Mucosa of descending colon (tissue), 3 donors: ENCODE data around the gene PLCG2. TPM values are rescaled to one million over a fixed set of nuclear protein-coding genes. Genes with fewer than 3 reads are reported as not detected.

Experiments used
- ATAC-seq: fragments of 200-7000 bp; cut with Tn5 transposase; one replicate; pipeline ENCODE4 v1.9.1; 2020; ENCODE audit warnings: mild to moderate bottlenecking, moderate library complexity
- DNase-seq, 3 donors: peaks; one replicate each; pipeline ENCODE4 v3.0.0-alpha.2; 2020
- H3K36me3 ChIP-seq: fragments of 200-600 bp; one replicate; pipeline ENCODE4 v1.8.0; 2021; ENCODE audit warnings: low read depth, mild to moderate bottlenecking
- H3K4me1 ChIP-seq: fragments of 200-600 bp; one replicate; pipeline ENCODE4 v1.8.0; 2021; ENCODE audit warnings: low read depth, mild to moderate bottlenecking
- H3K4me3 ChIP-seq: fragments of 200-600 bp; one replicate; pipeline ENCODE4 v1.8.0; 2021; ENCODE audit warnings: mild to moderate bottlenecking
- H3K9me3 ChIP-seq: fragments of 200-600 bp; one replicate; pipeline ENCODE4 v1.8.0; 2021; ENCODE audit warnings: mild to moderate bottlenecking
- intact Hi-C, 2 donors: fragments of 100-400 bp; cut with DNase I in 1 of 2; cut with micrococcal nuclease in 1 of 2; formaldehyde crosslinking; loops; one replicate each; pipeline versions ENCODE4 v1.11.0 to v1.11.1; 2022; cut with DNase I, micrococcal nuclease
- total RNA-seq, 3 donors: library from RNA; stranded (reverse); fragmentation: NEBNext Ultra II Directional in 2 of 3; extraction: Animal tissue kit (Norgen Biotek cat#: 25700) in 2 of 3; gene quantifications; one replicate each; pipeline versions ENCODE4 v1.2.1 to v1.2.4, GENCODE V29; 2021 to 2023
- TF ChIP-seq, protein P1 (sequence below): fragments of 200-600 bp; IDR thresholded peaks from one replicate; pipeline ENCODE4 v1.8.0; 2022; ENCODE audit warnings: antibody characterized with exemption, mild to moderate bottlenecking
- donor health status: DM: no; HTN: no; CAD: no; lungs with moderate emphysema.
- donor health status: DM: no; HTN: no; CAD: no.
- donor health status: DM: no; HTN: yes; CAD: no.

The PLCG2 gene
- total RNA-seq, 3 donors from 2014 or later: 14.7 to 19.5 (median 15.0) TPM

DNA sequence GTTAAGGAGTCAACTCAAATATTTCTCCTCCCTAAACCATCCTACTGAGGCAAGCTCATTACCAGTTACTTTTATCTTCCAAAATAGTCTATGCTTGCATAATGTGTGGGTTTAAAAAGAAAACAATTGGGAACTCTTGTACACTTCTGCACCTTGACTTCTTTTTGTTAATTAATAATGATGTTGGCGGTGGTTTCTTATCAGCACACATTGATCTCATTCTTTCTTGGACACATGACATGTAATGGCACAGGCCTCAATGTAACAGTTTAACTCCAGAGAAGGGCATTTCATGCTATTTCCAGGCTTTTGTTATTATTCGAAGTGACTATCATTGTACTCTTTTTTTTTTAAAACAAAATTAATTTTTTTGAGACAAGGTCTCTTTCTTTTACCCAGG, 7.8 kb downstream of the PLCG2 start:
- intact Hi-C loops: no loop called here
- TF ChIP-seq, protein P1, sequence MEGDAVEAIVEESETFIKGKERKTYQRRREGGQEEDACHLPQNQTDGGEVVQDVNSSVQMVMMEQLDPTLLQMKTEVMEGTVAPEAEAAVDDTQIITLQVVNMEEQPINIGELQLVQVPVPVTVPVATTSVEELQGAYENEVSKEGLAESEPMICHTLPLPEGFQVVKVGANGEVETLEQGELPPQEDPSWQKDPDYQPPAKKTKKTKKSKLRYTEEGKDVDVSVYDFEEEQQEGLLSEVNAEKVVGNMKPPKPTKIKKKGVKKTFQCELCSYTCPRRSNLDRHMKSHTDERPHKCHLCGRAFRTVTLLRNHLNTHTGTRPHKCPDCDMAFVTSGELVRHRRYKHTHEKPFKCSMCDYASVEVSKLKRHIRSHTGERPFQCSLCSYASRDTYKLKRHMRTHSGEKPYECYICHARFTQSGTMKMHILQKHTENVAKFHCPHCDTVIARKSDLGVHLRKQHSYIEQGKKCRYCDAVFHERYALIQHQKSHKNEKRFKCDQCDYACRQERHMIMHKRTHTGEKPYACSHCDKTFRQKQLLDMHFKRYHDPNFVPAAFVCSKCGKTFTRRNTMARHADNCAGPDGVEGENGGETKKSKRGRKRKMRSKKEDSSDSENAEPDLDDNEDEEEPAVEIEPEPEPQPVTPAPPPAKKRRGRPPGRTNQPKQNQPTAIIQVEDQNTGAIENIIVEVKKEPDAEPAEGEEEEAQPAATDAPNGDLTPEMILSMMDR: no peak
- Histone ChIP-seq H3K9me3 (no peaks in the 10 kb centered on the region), H3K4me1 (no peaks in the 10 kb centered on the region), H3K4me3 (no peak overlapping the region), H3K36me3 (no peaks in the 10 kb centered on the region)
- no peak for ATAC-seq
- DNase-seq: no peak

DNA sequence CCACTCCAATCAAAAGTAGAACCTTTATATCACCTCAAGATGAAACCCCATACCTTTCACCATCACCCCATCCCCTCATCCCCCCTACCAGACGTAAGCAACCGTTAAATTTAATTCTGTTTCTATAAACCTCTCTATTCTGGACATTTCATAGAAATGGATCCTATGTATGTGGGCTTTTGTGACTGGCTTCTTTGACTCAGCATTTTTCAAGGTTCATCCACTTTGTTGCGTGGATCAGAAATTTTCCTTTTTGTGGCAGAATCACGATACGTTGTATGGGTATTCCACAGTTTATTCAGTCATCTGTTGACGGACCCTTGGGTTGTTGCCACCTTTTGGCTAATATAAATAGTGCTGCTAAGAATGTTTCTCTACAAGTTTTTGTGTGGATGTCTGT, 8.6 kb downstream of the PLCG2 start:
- Histone ChIP-seq H3K4me3 (no peak overlapping the region), H3K9me3 (no peaks in the 10 kb centered on the region), H3K36me3 (no peaks in the 10 kb centered on the region), H3K4me1 (no peaks in the 10 kb centered on the region)
- ATAC-seq (no peak), DNase-seq (no peak)
- intact Hi-C loops: no loop called here
- TF ChIP-seq, protein P1: no peak

DNA sequence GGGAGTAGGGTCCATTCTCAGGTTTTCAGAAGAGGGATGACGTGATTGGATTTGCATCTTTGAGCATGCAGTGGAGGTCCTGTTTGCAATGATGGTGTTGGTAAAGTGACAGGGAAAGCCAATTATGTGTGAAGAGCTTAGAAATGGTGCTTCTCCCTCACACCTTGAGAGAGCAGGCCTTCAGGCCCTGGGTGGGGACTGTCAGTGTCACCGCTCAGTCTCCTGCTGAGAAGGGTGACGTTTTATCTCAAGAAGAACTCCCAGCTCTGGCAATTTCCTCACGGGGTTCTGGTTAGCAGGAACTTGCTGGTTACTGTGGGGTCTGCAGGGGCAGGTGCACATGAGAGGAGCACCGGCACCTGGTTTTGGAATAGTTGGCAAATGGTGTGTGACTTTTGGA, 11.2 kb downstream of the PLCG2 start:
- intact Hi-C loops: no loop called here
- no peaks in the 10 kb centered on the region for H3K9me3 ChIP-seq

DNA sequence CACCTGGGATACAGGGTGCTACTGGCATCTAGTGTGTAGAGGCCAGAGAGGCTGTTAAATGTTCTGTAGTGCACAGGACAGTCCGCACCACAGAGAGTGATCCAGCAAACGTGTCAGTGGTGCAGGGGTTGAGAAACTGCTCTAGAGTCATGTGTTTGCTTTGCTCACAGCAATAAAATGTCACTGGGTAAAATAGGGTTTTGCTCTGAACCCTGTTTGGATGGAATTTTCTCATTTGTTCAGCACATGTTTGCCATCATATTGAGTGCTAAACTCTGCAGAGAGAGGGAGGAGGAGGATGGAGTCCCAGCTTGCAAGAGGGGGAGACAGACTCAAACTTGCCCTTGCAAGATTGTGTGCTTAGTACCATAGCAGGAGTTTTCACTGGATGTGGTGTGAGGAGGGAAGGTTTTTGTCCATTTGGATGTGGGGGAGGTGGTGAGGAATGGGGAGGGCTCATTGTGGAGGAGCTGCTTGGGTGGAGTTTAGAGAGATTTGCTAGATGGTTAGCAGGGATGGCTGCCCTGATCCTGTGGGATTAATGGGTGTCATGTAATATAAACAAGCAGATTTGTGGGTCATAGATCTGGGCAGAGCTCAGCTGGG, 11.8 kb downstream of the PLCG2 start:
- DNase-seq: no peak

More for the DNA sequence above, 11.2 kb downstream of the PLCG2 start:
- DNase-seq (no peak), ATAC-seq (no peak)
- TF ChIP-seq, protein P1: no peak
- H3K4me1 ChIP-seq: no peaks in the 10 kb centered on the region
- no peaks in the 10 kb centered on the region for H3K36me3 ChIP-seq
- H3K4me3 ChIP-seq: no peak overlapping the region

DNA sequence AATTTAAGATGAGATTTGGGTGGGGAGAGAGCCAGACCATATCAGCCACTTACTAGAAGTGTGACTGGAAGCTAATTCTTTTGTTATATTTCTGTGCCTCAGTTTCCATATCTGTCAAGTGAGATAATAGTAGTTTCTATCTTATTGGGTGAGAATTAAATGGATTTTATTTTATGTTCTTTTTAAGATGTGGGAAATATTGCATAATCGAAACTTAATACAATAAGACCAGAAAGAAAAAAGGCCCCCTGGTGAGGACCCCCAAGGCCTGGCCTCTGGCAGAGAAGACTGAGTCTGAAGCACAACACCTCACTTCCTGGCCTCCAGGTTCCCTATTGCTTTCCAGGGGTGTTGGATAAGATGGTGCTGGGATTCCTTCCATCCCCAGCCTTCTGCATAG, 13.7 kb downstream of the PLCG2 start:
- no peaks in the 10 kb centered on the region for H3K36me3 ChIP-seq
- intact Hi-C loops: no loop called here
- TF ChIP-seq, protein P1: no peak
- no peaks in the 10 kb centered on the region for H3K4me1 ChIP-seq
- no peak overlapping the region for H3K4me3 ChIP-seq
- H3K9me3 ChIP-seq: no peaks in the 10 kb centered on the region
- no peak for ATAC-seq
- no peak for DNase-seq

More for the DNA sequence above, 11.8 kb downstream of the PLCG2 start:
- no peaks in the 10 kb centered on the region for H3K9me3 ChIP-seq
- H3K36me3 ChIP-seq: no peaks in the 10 kb centered on the region
- peak; percentile 13 for ATAC-seq
- intact Hi-C loops: no loop called here
- no peaks in the 10 kb centered on the region for H3K4me1 ChIP-seq
- H3K4me3 ChIP-seq: no peak overlapping the region
- TF ChIP-seq, protein P1: no peak

DNA sequence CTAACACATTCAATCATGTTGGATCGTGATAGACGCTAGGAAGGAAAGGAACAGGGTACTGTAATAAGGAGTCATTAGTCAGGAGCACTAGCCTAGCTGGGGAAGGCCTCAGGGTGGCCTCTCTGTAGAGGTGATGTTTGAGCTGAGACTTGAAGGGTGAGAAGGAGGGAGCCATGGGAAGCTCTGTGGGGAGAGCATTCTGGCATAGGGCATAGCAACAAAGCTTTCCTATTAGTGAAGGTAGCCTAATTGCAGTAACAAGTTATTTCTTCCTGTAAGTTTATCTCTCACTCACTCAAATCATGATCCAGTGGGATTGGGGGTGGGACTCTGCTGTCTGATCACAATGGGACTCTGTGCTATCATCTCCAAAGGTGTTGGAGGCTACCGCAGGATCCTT, 16.1 kb downstream of the PLCG2 start:
- ATAC-seq (no peak), DNase-seq (no peak)
- intact Hi-C loops: no loop called here
- Histone ChIP-seq H3K9me3 (no peaks in the 10 kb centered on the region), H3K4me3 (no peak overlapping the region), H3K36me3 (no peaks in the 10 kb centered on the region), H3K4me1 (no peaks in the 10 kb centered on the region)
- TF ChIP-seq, protein P1: no peak
